22Rv1 (cell line): Measurements from ENCODE around the gene PHACTR4.
"Not testable (repeated sequence)": the region's sequence is repeated elsewhere in the genome, so short reads cannot be mapped to it uniquely, and the experiment has no call there.

Experiments used
- CTCF ChIP-seq: fragments of 450-650 bp; IDR thresholded peaks from 2 replicates; pipeline ENCODE4 v1.5.1; 2017; ENCODE audit warnings: mild to moderate bottlenecking
- ZFX ChIP-seq: fragments of 450-650 bp; IDR thresholded peaks from 2 replicates; pipeline ENCODE4 v1.6.1; 2017; ENCODE audit warnings: antibody characterized with exemption, borderline replicate concordance

- not testable (repeated sequence) for TF ChIP-seq CTCF, ZFX
Measured at GRCh38 chr1:28525002-28525642, 155.6 kb downstream of the PHACTR4 start.
